Dendritic cell treated with granulocyte-macrophage colony-stimulating factor and Interleukin-4, amounts not matched to agents 40 ng/mL and 50 ng/mL, for 4 days (primary cell): ENCODE data around the gene ACE2.

Source experiments
- H3K27ac Mint-ChIP-seq: one replicate; pipeline ENCODE4 v1.8.0; 2022; ENCODE audit warnings: mild to moderate bottlenecking, mixed read lengths
- H3K27me3 Mint-ChIP-seq: one replicate; pipeline ENCODE4 v1.8.0; 2022; ENCODE audit warnings: mild to moderate bottlenecking, mixed read lengths
- H3K36me3 Mint-ChIP-seq: one replicate; pipeline ENCODE4 v1.8.0; 2022; ENCODE audit warnings: low read depth, mixed read lengths
- H3K4me1 Mint-ChIP-seq: one replicate; pipeline ENCODE4 v1.8.0; 2022; ENCODE audit warnings: low read depth, mixed read lengths
- H3K4me3 Mint-ChIP-seq: one replicate; pipeline ENCODE4 v1.8.0; 2022; ENCODE audit warnings: mild to moderate bottlenecking, moderate library complexity, mixed read lengths
- H3K9me3 Mint-ChIP-seq: one replicate; pipeline ENCODE4 v1.8.0; 2022; ENCODE audit warnings: mixed read lengths
- intact Hi-C: fragments of 100-400 bp; cut with micrococcal nuclease; formaldehyde crosslinking; loops from one replicate; pipeline ENCODE4 v1.15.0; 2022

Gene ACE2

GRCh38 chrX:15602761-15603160 is 2.0 kb upstream of the ACE2 start:
- Mint-ChIP-seq H3K27me3 (peaks cover 2% of the 10 kb centered on the region), H3K4me1 (peaks cover 6% of the 10 kb centered on the region), H3K36me3 (no peaks in the 10 kb centered on the region), H3K4me3 (no peak overlapping the region), H3K27ac (no peak overlapping the region), H3K9me3 (no peaks in the 10 kb centered on the region)
- intact Hi-C loops: no loop called here

DNA sequence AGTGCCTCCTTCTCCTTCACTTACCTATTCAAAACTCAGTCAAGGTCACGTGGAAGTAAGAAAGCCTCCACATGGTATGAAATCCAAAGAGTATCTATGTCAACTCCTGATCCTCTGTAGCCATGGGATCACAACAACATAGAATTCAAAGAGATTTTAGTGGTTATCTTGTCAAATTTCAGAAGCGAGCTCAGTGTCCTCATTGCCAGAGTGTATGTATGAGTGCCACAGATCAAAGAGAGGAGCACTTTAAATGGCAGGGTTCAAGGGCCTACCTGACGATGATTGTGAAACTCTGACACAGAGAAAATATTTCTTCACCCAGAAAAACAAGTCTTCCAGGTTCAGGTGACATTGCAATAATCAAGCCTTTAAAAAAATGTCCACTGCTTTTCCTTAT is 1.2 kb upstream of the ACE2 start:
- H3K9me3 Mint-ChIP-seq: no peaks in the 10 kb centered on the region
- H3K27me3 Mint-ChIP-seq: peaks cover 2% of the 10 kb centered on the region

DNA sequence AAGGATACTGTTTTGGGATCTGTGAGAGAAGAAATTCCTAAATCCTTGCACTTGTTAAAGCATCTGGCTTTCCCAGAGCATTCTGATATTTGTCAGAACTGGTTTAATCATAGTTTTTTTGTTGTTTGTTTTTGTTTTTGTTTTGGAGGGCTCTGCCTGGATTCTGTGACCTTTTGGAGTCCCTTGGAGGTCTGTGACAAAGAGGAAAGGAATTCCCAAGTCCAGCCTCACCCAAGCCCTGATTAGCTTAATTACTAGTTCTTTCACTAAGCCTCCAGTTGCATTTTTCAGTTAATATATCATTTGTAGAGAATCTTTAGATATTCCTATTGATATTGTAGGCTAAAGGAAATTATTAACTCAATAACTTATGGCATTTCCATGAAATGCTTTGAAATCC is 711 bp downstream of the ACE2 start:
- Mint-ChIP-seq H3K9me3 (no peaks in the 10 kb centered on the region), H3K4me1 (no peaks in the 10 kb centered on the region), H3K4me3 (no peak overlapping the region), H3K27me3 (peaks cover 2% of the 10 kb centered on the region), H3K27ac (no peak overlapping the region), H3K36me3 (no peaks in the 10 kb centered on the region)
- intact Hi-C loops: no loop called here

More for the DNA sequence above, 1.2 kb upstream of the ACE2 start:
- no peak overlapping the region for H3K27ac Mint-ChIP-seq
- H3K4me3 Mint-ChIP-seq: no peak overlapping the region
- intact Hi-C loops: no loop called here
- peaks cover 2% of the 10 kb centered on the region for H3K4me1 Mint-ChIP-seq
- no peaks in the 10 kb centered on the region for H3K36me3 Mint-ChIP-seq

- Mint-ChIP-seq H3K9me3 (no peaks in the 10 kb centered on the region), H3K27me3 (peaks cover 2% of the 10 kb centered on the region), H3K4me3 (no peak overlapping the region), H3K27ac (no peak overlapping the region), H3K4me1 (no peaks in the 10 kb centered on the region), H3K36me3 (no peaks in the 10 kb centered on the region)
- intact Hi-C loops: no loop called here
These were observed 1.3 kb downstream of the ACE2 start for GRCh38 chrX:15599461-15599860.

DNA sequence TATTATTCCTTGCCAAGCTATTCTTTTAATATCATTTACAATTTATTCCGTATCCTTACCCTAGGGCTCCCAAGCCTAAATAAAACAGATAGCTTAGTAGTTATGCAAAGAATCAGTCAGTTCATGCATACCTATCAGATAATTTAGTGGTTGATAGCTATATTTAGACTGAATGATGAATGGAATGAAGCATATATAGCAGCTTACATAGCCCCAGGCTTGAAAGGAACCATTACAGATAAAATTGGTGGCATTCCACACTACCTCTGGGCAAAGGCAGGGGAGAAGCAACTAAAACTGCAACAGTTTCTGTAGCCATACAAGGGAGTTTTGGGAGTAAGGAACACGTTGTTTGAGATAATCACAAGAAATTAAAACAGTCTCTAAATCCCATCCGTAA is 2.7 kb downstream of the ACE2 start:
- no peak overlapping the region for H3K4me3 Mint-ChIP-seq
- H3K9me3 Mint-ChIP-seq: no peaks in the 10 kb centered on the region
- intact Hi-C loops: no loop called here
- H3K27ac Mint-ChIP-seq: no peak overlapping the region
- H3K27me3 Mint-ChIP-seq: peaks cover 5% of the 10 kb centered on the region
- H3K36me3 Mint-ChIP-seq: no peaks in the 10 kb centered on the region
- H3K4me1 Mint-ChIP-seq: no peaks in the 10 kb centered on the region

GRCh38 chrX:15594371-15594770 is 6.4 kb downstream of the ACE2 start:
- Mint-ChIP-seq H3K27ac (no peak overlapping the region), H3K4me3 (no peak overlapping the region), H3K9me3 (no peaks in the 10 kb centered on the region), H3K27me3 (peaks cover 3% of the 10 kb centered on the region), H3K4me1 (no peaks in the 10 kb centered on the region), H3K36me3 (no peaks in the 10 kb centered on the region)
- intact Hi-C loops: no loop called here

DNA sequence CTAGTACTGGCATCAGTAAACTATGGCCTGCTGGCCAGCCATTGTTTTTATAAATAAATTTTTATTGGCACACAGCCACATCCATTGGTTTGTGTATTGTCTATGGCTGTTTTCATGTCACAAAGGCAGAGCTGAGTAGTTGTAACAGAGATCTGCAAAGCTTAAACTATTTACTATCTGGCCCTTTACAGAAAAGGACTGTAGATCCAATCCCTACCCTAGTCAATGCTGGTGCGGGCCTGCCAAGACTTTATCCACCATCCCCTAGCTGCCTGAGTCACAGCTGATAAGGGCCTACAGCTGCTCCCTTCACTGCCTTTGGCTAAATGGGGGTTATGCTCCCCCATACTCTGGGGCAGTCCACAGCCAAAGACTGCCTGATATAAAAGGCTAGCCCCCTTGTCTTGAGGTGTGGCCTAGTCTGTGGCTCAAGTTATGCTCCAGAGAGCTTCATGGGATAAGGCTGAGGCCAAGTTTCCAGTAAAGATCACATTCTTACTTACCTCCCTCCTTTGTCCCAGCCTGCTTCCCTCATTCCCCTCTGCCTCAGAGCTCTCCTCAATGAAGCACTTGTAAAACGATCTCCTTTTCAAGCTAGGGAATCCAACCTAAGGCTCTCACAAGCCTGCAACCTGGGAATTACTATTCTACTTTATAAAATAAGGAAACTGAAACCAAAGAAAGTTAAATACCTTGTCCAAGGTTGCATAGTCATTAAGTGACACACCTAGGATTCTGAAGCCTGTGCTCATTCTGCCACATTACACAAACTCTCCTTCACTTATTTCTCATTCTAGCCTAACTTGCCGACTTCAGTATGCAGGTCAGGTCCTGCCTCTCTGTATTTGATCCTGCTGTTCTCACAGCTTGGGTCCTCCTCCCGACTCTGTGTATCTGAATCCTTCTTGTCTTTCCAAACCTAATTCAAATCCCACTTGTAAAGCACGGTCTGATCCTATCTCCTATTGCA is 20.7 kb downstream of the ACE2 start:
- Mint-ChIP-seq H3K9me3 (no peaks in the 10 kb centered on the region), H3K27ac (no peak overlapping the region), H3K27me3 (no peaks in the 10 kb centered on the region), H3K36me3 (no peaks in the 10 kb centered on the region), H3K4me1 (no peaks in the 10 kb centered on the region), H3K4me3 (no peak overlapping the region)
- intact Hi-C loops: no loop called here

- H3K27me3 Mint-ChIP-seq: no peaks in the 10 kb centered on the region
These were observed 24.7 kb downstream of the ACE2 start for GRCh38 chrX:15576019-15576418.

DNA sequence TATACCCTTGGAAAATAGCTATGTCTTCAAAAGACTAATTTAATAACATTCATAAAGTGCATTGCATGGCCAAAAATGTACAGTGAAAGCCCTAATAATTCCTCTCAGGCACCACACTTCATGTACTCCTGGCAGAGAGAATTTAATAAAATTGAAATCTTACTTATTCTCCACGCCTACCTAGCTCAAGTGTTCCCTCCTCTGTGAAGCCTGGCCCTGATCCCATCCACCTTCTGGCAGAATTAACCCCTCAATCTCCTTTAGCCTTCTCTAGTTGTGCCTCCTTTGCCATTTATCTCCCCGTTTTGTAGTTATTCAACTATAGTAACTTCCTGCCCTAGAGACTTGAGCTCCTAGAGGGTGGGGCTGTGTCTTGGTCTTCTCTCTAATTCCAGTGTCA is 26.7 kb downstream of the ACE2 start:
- Mint-ChIP-seq H3K4me1 (no peaks in the 10 kb centered on the region), H3K4me3 (no peak overlapping the region)

More at GRCh38 chrX:15576019-15576418, 24.7 kb downstream of the ACE2 start:
- Mint-ChIP-seq H3K9me3 (no peaks in the 10 kb centered on the region), H3K27ac (no peak overlapping the region), H3K4me1 (no peaks in the 10 kb centered on the region), H3K4me3 (no peak overlapping the region), H3K36me3 (no peaks in the 10 kb centered on the region)
- intact Hi-C loops: no loop called here

DNA sequence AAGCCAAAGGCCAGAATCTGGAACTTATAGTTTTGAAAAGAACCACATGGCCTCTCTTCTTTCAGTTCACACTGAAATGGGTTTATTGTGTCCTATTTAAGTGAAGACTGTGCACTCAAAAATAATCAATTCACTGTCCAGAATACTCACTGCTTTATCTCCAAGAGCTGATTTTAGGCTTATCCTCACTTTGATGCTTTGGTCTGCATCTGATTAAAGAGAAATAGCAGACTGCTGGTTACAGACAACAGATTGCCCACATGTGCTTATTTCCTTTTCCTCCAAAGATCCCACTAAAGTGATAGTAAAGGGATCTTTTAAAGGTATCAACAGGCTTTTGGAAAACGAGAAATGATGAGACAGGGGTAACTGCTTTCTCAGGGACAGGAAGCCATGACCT is 30.6 kb downstream of the ACE2 start:
- Mint-ChIP-seq H3K27me3 (no peaks in the 10 kb centered on the region), H3K27ac (no peak overlapping the region)
- intact Hi-C loops: no loop called here

More for the DNA sequence above, 26.7 kb downstream of the ACE2 start:
- Mint-ChIP-seq H3K36me3 (no peaks in the 10 kb centered on the region), H3K27ac (no peak overlapping the region), H3K9me3 (no peaks in the 10 kb centered on the region), H3K27me3 (no peaks in the 10 kb centered on the region)
- intact Hi-C loops: no loop called here

DNA sequence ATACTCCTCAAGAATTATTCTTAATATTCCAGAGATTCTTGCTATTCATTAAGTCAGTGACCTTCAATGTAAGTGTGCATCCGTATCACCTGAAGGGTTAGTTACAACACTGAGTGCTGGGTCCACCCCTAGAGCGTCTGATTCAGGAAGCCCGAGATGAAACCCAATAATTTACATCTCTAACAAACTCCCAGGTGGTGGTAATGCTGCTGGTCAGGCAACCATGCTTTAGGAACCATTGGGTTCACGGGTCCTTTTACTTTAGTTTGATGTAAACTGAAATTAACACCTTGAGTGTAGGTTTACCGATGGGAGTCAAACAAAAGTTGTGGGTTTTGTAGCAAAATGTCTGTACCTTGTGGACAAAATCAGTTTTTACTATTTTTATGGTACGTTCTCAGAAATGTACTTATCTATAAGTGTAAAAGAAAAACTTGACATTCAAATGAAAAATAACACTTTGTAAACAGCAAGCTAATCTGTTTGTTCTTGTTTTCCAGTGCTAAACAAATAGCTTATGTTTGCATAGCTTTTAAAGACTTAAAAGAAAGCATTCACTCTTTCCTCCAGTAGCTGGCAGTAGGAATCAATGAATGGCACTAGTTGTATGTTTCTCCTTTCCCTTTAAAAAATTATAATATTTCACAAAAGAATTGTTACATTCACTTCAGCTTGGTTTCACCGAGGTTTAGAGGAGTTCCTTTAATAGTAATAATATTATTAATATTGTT is 32.7 kb downstream of the ACE2 start:
- H3K36me3 Mint-ChIP-seq: no peaks in the 10 kb centered on the region
- H3K27ac Mint-ChIP-seq: no peak overlapping the region
- H3K9me3 Mint-ChIP-seq: no peaks in the 10 kb centered on the region
- H3K4me3 Mint-ChIP-seq: no peak overlapping the region
- intact Hi-C loops: no loop called here
- H3K4me1 Mint-ChIP-seq: no peaks in the 10 kb centered on the region
- no peaks in the 10 kb centered on the region for H3K27me3 Mint-ChIP-seq

More for the DNA sequence above, 30.6 kb downstream of the ACE2 start:
- H3K4me1 Mint-ChIP-seq: no peaks in the 10 kb centered on the region
- no peaks in the 10 kb centered on the region for H3K36me3 Mint-ChIP-seq
- no peak overlapping the region for H3K4me3 Mint-ChIP-seq
- H3K9me3 Mint-ChIP-seq: no peaks in the 10 kb centered on the region

DNA sequence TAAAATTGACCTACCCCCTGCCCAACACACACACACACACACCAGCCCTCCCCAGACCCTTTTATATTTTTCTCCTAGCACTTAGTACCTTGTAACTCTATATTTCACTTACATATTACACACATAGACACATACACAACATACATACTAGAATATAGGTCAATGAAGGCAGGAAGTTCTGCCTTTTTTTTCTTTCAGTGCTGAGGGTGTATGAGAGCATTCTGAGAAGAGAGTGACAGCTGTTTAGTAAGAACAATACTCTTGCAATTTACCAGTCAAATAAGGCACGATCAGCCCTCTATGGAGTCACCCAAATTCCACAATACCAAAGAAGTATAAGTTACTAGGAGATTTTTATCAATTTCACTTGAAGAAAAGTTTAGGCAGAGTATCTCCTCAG is 33.5 kb downstream of the ACE2 start:
- no peaks in the 10 kb centered on the region for H3K27me3 Mint-ChIP-seq
- H3K36me3 Mint-ChIP-seq: no peaks in the 10 kb centered on the region
- no peak overlapping the region for H3K27ac Mint-ChIP-seq
- H3K4me3 Mint-ChIP-seq: no peak overlapping the region
- intact Hi-C loops: no loop called here
- H3K9me3 Mint-ChIP-seq: no peaks in the 10 kb centered on the region
- H3K4me1 Mint-ChIP-seq: no peaks in the 10 kb centered on the region

DNA sequence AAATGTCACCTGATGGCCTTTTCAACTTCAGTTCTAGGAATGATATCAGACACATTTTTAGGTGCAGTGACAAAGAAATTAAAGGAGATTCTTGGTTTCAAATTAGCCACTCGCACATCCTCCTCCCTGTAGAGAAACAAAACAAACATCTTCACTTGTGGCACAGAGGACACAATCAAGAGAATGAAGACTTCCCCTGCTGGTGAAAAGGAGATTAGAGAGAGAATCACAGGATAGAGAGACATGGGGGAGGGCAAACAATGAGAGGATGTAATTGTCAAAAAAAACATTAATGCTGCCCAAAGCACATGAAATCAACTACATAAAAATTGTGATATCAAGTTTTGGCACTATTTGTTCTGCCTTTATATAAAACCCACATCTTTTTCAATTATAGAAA is 34.5 kb downstream of the ACE2 start:
- no peak overlapping the region for H3K27ac Mint-ChIP-seq
- intact Hi-C loops: no loop called here
- H3K9me3 Mint-ChIP-seq: no peaks in the 10 kb centered on the region
- H3K27me3 Mint-ChIP-seq: no peaks in the 10 kb centered on the region
- H3K4me3 Mint-ChIP-seq: no peak overlapping the region
- no peaks in the 10 kb centered on the region for H3K36me3 Mint-ChIP-seq
- H3K4me1 Mint-ChIP-seq: no peaks in the 10 kb centered on the region

GRCh38 chrX:15564981-15565579 is 35.7 kb downstream of the ACE2 start:
- Mint-ChIP-seq H3K9me3 (no peaks in the 10 kb centered on the region), H3K4me3 (no peak overlapping the region), H3K27ac (no peak overlapping the region), H3K27me3 (no peaks in the 10 kb centered on the region), H3K4me1 (no peaks in the 10 kb centered on the region), H3K36me3 (no peaks in the 10 kb centered on the region)
- intact Hi-C loops: loop anchor here (1.0 kb wide), 1 partner anchor 94 kb away; no protein-coding TSS in a partner anchor
